BE2C (cell line): ENCODE data around the gene TAS2R4.
"Not testable (repeated sequence)": the region's sequence is repeated elsewhere in the genome, so short reads cannot be mapped to it uniquely, and the experiment has no call there.

Experiments used
- DNase-seq: peaks from one replicate; pipeline ENCODE4 v3.0.0-alpha.2; 2020
- H3K27me3 ChIP-seq: fragments of 250-450 bp; sonication (Bioruptor Pico); 2 replicates; pipeline ENCODE4 v1.5.1; 2020; ENCODE audit warnings: mild to moderate bottlenecking
- H3K36me3 ChIP-seq: fragments of 250-450 bp; sonication (Bioruptor Pico); 2 replicates; pipeline ENCODE4 v1.5.1; 2020; ENCODE audit warnings: mild to moderate bottlenecking
- H3K4me1 ChIP-seq: fragments of 250-450 bp; sonication (Bioruptor Pico); 2 replicates; pipeline ENCODE4 v1.5.1; 2020
- H3K4me3 ChIP-seq: 2 replicates; pipeline ENCODE4 v1.5.1; 2011; ENCODE audit warnings: low read depth, low read length
- H3K9me3 ChIP-seq: fragments of 250-450 bp; sonication (Bioruptor Pico); 2 replicates; pipeline ENCODE4 v1.5.1; 2020
- TF ChIP-seq, protein P1 (sequence below): IDR thresholded peaks from 2 replicates; pipeline ENCODE4 v1.5.1; 2012; ENCODE audit warnings: mild to moderate bottlenecking, low read depth, low read length

The TAS2R4 gene

DNA sequence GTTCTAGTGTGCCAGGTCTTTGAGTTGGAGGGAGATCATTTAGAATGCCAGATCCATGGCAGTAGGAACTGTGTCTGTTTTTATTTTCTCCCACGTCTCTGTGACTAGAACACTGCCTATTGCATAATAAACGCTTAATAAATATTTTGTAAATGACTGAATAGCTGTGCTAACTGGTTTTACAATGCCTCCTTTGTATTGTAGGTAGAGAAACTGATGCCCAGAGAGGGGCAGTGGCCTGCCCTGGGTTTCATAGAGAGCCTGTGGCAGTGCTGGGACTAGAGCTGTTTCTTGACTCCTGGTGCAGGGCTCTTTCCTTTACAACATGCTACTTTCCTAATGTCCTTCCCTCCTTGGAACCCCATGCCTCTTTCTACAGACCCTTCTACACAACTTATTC lies 16.1 kb downstream of the TAS2R4 start:
- no peaks in the 10 kb centered on the region for H3K27me3 ChIP-seq
- H3K4me1 ChIP-seq = 0 out of 2 replicates have a peak, but pooled peaks cover 6% of the 10 kb centered on the region
- TF ChIP-seq, protein P1, sequence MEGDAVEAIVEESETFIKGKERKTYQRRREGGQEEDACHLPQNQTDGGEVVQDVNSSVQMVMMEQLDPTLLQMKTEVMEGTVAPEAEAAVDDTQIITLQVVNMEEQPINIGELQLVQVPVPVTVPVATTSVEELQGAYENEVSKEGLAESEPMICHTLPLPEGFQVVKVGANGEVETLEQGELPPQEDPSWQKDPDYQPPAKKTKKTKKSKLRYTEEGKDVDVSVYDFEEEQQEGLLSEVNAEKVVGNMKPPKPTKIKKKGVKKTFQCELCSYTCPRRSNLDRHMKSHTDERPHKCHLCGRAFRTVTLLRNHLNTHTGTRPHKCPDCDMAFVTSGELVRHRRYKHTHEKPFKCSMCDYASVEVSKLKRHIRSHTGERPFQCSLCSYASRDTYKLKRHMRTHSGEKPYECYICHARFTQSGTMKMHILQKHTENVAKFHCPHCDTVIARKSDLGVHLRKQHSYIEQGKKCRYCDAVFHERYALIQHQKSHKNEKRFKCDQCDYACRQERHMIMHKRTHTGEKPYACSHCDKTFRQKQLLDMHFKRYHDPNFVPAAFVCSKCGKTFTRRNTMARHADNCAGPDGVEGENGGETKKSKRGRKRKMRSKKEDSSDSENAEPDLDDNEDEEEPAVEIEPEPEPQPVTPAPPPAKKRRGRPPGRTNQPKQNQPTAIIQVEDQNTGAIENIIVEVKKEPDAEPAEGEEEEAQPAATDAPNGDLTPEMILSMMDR = no peak
- no peaks in the 10 kb centered on the region for H3K9me3 ChIP-seq
- DNase-seq = no peak
- H3K4me3 ChIP-seq = no peak overlapping the region
- H3K36me3 ChIP-seq = no peaks in the 10 kb centered on the region

DNA sequence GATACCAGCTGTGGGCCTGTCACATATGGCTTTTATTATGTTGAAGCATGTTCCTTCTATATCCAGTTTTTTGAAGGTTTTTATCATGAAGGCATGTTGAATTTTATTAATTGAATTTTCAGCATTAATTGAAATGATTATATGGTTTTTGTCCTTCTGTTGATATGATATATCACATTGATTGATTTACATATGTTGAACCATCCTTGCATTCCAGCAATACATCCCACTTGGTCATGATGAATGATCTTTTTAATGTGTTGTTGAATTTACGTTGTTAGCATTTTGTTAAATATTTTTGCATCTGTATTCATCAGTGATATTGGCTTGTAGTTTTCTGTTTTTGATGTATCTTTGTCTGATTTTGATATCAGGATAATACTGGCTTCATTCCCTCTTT lies 43.6 kb downstream of the TAS2R4 start:
- no peaks in the 10 kb centered on the region for H3K9me3 ChIP-seq
- no peak overlapping the region for H3K4me3 ChIP-seq
- H3K36me3 ChIP-seq = no peaks in the 10 kb centered on the region
- no peaks in the 10 kb centered on the region for H3K27me3 ChIP-seq
- no peaks in the 10 kb centered on the region for H3K4me1 ChIP-seq
- no peak for DNase-seq
- TF ChIP-seq, protein P1 = no peak

DNA sequence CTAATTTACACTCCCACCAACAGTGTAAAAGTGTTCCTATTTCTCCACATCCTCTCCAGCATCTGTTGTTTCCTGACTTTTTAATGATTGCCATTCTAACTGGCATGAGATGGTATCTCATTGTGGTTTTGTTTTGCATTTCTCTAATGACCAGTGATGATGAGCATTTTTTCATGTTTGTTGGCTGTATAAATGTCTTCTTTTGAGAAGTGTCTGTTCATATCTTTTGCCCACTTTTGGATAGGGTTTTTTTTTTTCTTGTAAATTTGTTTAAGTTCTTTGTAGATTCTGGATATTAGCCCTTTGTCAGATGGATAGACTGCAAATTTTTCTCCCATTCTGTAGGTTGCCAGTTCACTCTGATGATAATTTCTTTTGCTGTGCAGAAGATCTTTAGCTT lies 46.0 kb downstream of the TAS2R4 start:
- H3K27me3 ChIP-seq, H3K9me3 ChIP-seq, H3K4me1 ChIP-seq, H3K36me3 ChIP-seq, H3K4me3 ChIP-seq, DNase-seq: not testable (repeated sequence)
